NB4 (cell line): Measurements from ENCODE around the gene HECW1.

ENCODE experiments used
- CTCF ChIP-seq: IDR thresholded peaks from one replicate; pipeline ENCODE4 v1.5.1; 2012; ENCODE audit warnings: low read depth, low read length
- POLR2A ChIP-seq: IDR thresholded peaks from 2 replicates; pipeline ENCODE4 v1.6.1; 2011; ENCODE audit warnings: mild to moderate bottlenecking; ENCODE audit not compliant: insufficient read length; ENCODE audit errors: extremely low read depth

GRCh38 chr7:43530553-43531410 is 418.3 kb downstream of the HECW1 start:
- TF ChIP-seq CTCF (no peak), POLR2A (no peak)
